Putamen (tissue), 1 donor: ENCODE data around the gene PCCB.
"Not testable (repeated sequence)": the region's sequence is repeated elsewhere in the genome, so short reads cannot be mapped to it uniquely, and the experiment has no call there.

Experiments used
- DNase-seq: peaks from one replicate; pipeline ENCODE4 v3.0.0-alpha.2; 2016; ENCODE audit warnings: low spot score

The PCCB gene

GRCh38 chr3:136329593-136329992 is 79.5 kb downstream of the PCCB start:
- no peak for DNase-seq

DNA sequence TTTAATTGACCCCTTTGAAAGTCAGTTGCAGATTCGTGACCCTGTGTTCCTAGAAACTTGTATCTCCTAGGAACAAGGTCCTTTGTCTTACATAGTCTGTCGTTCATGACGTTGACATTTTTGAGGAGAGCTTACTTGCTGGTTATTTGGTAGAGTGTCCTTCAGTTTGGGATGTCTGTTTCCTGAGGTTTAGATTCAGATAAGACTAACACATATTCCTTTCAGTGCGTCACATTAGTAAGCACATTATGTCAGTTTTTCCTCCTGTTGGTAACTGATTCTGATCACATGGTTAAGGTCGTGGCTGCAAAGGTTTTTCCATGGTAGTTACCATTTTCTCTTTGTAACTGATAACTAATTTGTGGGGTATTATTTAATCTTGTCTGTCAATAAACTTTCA is 80.8 kb downstream of the PCCB start:
- no peak for DNase-seq

DNA sequence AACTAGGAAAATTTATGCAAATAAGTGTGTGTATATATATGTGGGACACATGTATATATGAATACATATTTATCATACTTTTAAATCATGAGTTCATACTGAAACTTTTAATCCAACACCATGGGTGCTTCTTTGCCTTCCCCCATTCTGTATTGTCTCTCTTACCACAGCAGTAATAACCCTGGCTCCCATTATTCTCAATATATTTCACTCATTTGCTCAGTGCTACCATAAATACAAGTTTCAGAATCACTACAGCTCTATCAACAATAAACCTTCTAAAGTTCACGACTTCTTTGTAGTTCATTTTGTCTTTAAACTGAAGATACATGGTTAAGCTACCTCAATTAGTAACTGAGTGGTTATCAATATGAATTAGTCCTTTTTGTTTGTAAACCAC is 82.2 kb downstream of the PCCB start:
- DNase-seq = no peak

GRCh38 chr3:136332776-136333175 is 82.6 kb downstream of the PCCB start:
- no peak for DNase-seq

- no peak for DNase-seq
These were observed 84.1 kb downstream of the PCCB start for GRCh38 chr3:136334209-136334608.

- not testable (repeated sequence) for DNase-seq
These were observed 84.6 kb downstream of the PCCB start for GRCh38 chr3:136334726-136335125.

DNA sequence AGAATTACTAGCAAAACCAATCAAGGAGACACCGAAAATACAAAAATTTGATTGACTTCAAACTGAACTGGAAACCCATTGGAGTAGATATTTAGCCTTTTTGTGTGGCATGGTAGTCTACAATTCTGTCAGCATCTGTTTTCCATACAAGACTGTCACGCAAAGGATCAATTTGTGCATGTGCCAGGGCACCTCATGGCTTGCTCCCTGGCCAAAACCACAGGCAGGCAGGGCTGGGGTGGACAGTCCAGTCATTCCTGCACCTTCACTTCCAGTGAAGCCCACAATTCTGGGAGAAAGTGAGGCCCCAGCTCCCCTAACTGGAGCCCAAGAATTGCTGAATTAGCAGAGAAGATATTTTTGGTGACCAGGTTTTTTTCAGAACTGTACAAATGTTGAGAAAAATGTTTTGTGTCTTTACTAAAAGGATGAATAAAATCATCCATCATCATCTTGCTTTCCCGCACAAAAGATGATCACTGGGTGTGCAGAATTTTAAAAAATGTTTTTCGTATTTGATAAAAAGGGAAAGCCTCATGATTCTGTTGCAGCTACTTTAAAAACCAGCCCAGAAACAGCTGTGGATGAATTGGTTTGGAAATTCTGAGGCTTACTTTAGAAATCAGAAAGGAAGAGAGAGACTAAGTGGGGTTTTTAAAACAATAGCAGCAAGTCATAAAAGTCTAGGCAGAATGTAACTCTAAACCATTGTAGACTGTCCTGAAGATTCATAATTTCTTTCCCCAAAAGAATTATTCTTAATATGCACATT is 86.4 kb downstream of the PCCB start:
- no peak for DNase-seq

GRCh38 chr3:136343446-136343845 is 93.3 kb downstream of the PCCB start:
- DNase-seq = no peak

DNA sequence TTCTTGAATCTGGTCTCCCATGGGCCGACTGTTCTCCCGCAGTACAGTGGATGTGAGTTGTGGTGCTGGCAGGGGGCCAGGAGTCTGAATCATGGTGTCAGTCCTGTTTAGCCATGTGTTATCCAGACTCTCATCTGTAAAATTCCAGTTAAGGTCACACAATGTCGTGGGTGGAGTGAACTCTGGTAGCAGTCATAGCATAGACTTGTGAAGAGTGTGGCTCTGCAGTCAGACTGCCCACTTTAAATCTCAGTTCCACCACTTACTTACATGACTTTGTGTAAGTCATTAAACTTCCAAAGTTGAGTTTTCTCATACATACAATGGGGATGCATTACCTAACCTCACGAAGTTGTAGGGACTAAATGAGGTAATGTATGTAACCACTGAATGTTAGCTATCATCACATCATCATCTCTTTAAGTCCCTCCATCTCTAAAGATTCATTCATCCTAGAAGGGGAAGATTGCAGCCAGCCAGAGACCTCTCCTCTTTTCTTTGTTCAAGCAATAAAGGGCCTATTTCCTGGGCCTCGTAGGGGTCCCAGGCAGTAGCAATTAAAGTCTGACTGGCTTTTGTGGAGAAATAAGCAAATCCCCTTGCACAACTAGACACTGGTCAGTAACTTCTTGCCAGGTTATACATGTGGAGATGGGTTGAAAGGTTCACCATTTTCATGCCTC is 93.9 kb downstream of the PCCB start:
- no peak for DNase-seq

GRCh38 chr3:136346486-136346885 is 96.3 kb downstream of the PCCB start:
- no peak for DNase-seq

GRCh38 chr3:136350132-136350531 is 100.0 kb downstream of the PCCB start:
- no peak for DNase-seq

DNA sequence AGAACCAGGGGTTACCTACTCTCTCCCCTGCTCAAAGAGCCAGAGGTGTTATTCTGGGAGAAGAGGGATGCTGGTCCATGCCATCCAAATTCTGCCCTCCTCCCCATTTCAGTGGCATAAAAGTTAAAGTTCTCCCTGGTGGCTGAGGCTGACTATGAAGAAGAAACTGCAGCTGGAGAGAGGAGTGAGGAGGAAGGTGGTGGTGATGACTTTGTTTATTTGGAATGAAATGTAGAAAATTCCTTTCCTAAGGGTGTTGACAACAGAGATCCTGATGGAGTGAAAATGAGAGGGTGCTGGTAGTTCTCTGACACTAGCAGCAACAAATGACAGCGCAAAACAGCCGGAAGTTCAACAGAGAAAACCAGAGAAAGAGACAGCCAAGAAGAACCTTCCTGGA is 100.4 kb downstream of the PCCB start:
- DNase-seq = no peak

DNA sequence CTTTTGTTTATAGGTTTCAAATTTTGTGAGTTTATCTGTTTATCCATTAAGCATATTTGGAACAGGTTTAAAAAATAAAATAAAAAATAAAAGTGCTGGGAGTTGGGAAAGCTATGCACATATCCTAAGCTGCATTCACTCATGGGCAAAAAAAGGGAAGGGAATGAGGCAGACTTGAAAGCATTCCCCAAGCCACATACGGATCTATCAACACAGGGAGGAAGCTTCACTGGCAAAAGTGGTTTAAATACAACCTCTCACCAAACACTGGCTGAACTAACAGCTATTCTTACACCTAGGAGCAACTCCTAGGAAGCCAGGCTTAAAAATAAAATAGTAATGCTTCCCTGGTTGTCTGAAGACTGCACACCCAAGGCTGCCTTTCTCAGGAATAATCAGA is 101.2 kb downstream of the PCCB start:
- no peak for DNase-seq

DNA sequence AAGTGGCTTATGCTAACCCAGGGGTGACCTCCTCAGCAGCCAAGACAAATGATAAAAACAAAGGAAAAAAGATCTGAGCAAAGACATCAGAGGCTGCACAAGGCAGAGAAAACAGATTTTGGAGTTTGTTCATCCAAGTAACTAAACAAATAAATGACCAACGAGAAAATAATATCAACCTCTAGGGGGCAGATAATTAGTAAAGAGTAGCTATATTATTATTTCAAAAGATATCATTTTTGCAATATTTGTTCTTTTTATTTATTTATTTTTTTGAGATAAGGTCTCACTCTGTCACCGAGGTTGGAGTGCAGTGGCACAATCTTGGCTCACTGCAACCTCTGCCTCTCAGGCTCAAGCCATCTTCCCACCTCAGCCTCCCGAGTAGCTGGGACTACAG is 101.8 kb downstream of the PCCB start:
- no peak for DNase-seq

DNA sequence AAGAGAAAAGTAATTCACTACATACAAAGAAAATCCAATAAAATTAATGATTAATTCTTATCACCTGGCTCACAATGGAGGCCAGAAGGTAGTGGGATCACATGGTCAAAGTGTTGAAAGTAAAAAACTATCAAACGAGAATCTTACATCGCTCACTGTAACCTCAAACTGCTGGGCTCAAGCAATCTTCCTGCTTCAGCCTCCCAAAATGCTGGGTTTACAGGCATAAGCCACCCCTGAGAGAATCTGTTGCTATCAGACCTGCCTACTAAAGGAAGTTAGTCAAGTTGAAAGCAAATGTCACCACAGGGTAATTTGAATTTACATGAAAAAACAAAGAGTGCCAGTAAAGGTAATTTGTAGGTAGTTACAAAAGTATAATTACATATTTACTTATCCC is 103.3 kb downstream of the PCCB start:
- no peak for DNase-seq

DNA sequence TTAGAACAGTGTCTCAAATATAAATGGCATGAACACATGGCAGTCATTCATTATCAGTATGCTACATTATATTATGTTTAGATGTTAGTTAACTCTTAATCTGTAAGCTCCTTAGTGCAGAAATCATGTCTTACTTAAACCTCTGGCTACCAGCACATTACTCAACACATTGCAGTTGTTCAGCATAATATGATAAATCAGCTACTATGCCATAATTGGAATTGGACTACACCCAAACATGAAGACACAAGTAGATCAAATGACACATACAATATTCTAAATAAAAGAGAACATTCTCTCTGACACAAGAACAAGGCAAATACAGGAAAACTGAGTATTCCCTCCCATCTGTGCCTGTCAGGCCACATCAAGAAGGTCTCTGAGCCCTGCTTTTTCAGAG is 116.1 kb downstream of the PCCB start:
- no peak for DNase-seq

GRCh38 chr3:136375800-136376199 is 125.7 kb downstream of the PCCB start:
- DNase-seq = not testable (repeated sequence)

DNA sequence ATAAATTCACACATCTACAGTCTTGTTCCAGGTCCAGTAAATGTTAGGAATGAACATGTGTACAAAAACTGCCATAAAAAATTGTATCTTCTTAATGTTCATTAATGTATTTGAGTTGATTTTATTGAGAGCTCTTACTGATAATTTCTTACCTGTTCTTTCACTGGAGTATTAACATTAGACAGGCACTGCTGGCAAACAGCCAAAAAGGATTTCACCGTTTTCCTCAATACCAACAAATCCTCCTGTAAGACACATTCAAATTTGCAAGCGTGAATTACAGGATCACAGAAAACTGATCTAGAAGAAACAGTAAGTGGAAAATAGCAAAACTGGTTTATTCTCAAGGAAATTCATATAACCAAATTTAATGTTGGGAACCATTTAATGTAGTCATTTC is 127.4 kb downstream of the PCCB start:
- DNase-seq = no peak

GRCh38 chr3:136378011-136378410 is 127.9 kb downstream of the PCCB start:
- no peak for DNase-seq
